Calu3 (cell line): ENCODE measurements around the gene GPR89B. TPM values are rescaled to one million over a fixed set of nuclear protein-coding genes. Genes with fewer than 3 reads are reported as not detected.

Experiments used
- BruUV-seq: library from RNA; stranded (reverse); fragments of 400-500 nt; replicated peaks from 2 replicates; lab custom pipeline; 2021; lab: Mats Ljungman, UMichigan
- CTCF ChIA-PET: fragments of 300-600 bp; sonication (Branson Sonifier 250); formaldehyde crosslinking; loops from one replicate; lab custom pipeline; 2022; ENCODE audit warnings: antibody characterized with exemption; lab: Charles Lee
- DNase-seq: peaks from one replicate; pipeline ENCODE4 v3.0.0; 2022
- H3K27ac Mint-ChIP-seq: one replicate; pipeline ENCODE4 v1.8.0; 2022; ENCODE audit warnings: mixed read lengths; ENCODE audit not compliant: unreplicated experiment
- H3K27me3 Mint-ChIP-seq: one replicate; pipeline ENCODE4 v1.8.0; 2022; ENCODE audit warnings: mixed read lengths; ENCODE audit not compliant: unreplicated experiment
- H3K36me3 Mint-ChIP-seq: one replicate; pipeline ENCODE4 v1.8.0; 2022; ENCODE audit warnings: mild to moderate bottlenecking, moderate library complexity, mixed read lengths; ENCODE audit not compliant: insufficient read depth, unreplicated experiment
- H3K4me1 Mint-ChIP-seq: one replicate; pipeline ENCODE4 v1.8.0; 2022; ENCODE audit warnings: mild to moderate bottlenecking, low read depth, mixed read lengths; ENCODE audit not compliant: unreplicated experiment
- H3K4me3 Mint-ChIP-seq: one replicate; pipeline ENCODE4 v1.8.0; 2022; ENCODE audit warnings: mild to moderate bottlenecking, low read depth, moderate library complexity, mixed read lengths; ENCODE audit not compliant: unreplicated experiment
- H3K9me3 Mint-ChIP-seq: one replicate; pipeline ENCODE4 v1.8.0; 2022; ENCODE audit warnings: low read depth, mixed read lengths; ENCODE audit not compliant: unreplicated experiment
- CTCF ChIP-seq: fragments of 200-600 bp; IDR thresholded peaks from one replicate; pipeline ENCODE4 v1.8.0; 2022; ENCODE audit warnings: antibody characterized with exemption; ENCODE audit not compliant: unreplicated experiment
- intact Hi-C: fragments of 100-400 bp; cut with micrococcal nuclease; formaldehyde crosslinking; loops from one replicate; pipeline ENCODE4 v1.10.0; 2022; ENCODE audit not compliant: unreplicated experiment
- total RNA-seq: library from RNA; stranded (reverse); gene quantifications from 2 replicates; pipeline ENCODE4 v1.2.3, GENCODE V29; 2022

The GPR89B gene
- total RNA-seq, 1 experiment from 2014 or later, result 24.0 TPM

- DNase-seq, result no peak
- BruUV-seq, result no TSS peak
- Mint-ChIP-seq H3K36me3 (no peaks in the 10 kb centered on the region), H3K9me3 (no peaks in the 10 kb centered on the region), H3K27me3 (peaks cover 29% of the 10 kb centered on the region), H3K4me1 (peaks cover 20% of the 10 kb centered on the region), H3K27ac (no peak overlapping the region), H3K4me3 (no peak overlapping the region)
- intact Hi-C loops, result no loop called here
- CTCF ChIA-PET, result interaction anchor here (0.5 kb wide), 2 partner anchors 193 to 265 kb away, joined by 3 to 6 read pairs; no protein-coding TSS in a partner anchor
- no peak for TF ChIP-seq CTCF
These were observed 31.0 kb upstream of the GPR89B start for GRCh38 chr1:147897029-147897752.

- H3K36me3 Mint-ChIP-seq, result no peaks in the 10 kb centered on the region
- no peak overlapping the region for H3K4me3 Mint-ChIP-seq
- BruUV-seq, result no TSS peak
- H3K27ac Mint-ChIP-seq, result no peak overlapping the region
- peaks cover 29% of the 10 kb centered on the region for H3K27me3 Mint-ChIP-seq
- no peaks in the 10 kb centered on the region for H3K9me3 Mint-ChIP-seq
- TF ChIP-seq CTCF, result no peak
- DNase-seq, result no peak
- peaks cover 20% of the 10 kb centered on the region for H3K4me1 Mint-ChIP-seq
- CTCF ChIA-PET, result no interaction called here
- intact Hi-C loops, result no loop called here
These were observed 30.4 kb upstream of the GPR89B start for GRCh38 chr1:147897789-147898188.

GRCh38 chr1:147902253-147902845, 25.9 kb upstream of the GPR89B start, which contains the start of gene GJA8:
Gene GJA8 (plus strand): TSS chr1:147902795. CDS start chr1:147907956, 5,161 bp downstream.
- no TSS peak for BruUV-seq
- CTCF ChIA-PET, result no interaction called here

GRCh38 chr1:147904726-147905125, 23.5 kb upstream of the GPR89B start:
- BruUV-seq, result no TSS peak
- H3K36me3 Mint-ChIP-seq, result no peaks in the 10 kb centered on the region
- DNase-seq, result no peak
- no peak overlapping the region for H3K4me3 Mint-ChIP-seq
- no peaks in the 10 kb centered on the region for H3K9me3 Mint-ChIP-seq
- H3K27ac Mint-ChIP-seq, result no peak overlapping the region
- CTCF ChIA-PET, result no interaction called here
- H3K27me3 Mint-ChIP-seq, result peaks cover 42% of the 10 kb centered on the region
- no peak for TF ChIP-seq CTCF
- intact Hi-C loops, result no loop called here
- H3K4me1 Mint-ChIP-seq, result peaks cover 3% of the 10 kb centered on the region

More at GRCh38 chr1:147902253-147902845, 25.9 kb upstream of the GPR89B start, which contains the start of gene GJA8:
- DNase-seq, result no peak
- intact Hi-C loops, result no loop called here
- H3K9me3 Mint-ChIP-seq, result no peaks in the 10 kb centered on the region
- H3K4me3 Mint-ChIP-seq, result no peak within 1 kb of the TSS
- no peak within 1 kb of the TSS for H3K27ac Mint-ChIP-seq
- peaks cover 42% of the 10 kb centered on the region for H3K27me3 Mint-ChIP-seq
- no peak for TF ChIP-seq CTCF
- peaks cover 15% of the 10 kb centered on the region for H3K4me1 Mint-ChIP-seq
- H3K36me3 Mint-ChIP-seq, result no peaks in the 10 kb centered on the region
